ENCODE data around the gene CISD1. TPM values are rescaled to one million over a fixed set of nuclear protein-coding genes. Genes with fewer than 3 reads are reported as not detected.

CISD1 gene
- polyA plus RNA-seq, 1 donor: 17.4 TPM

- DNase-seq: peak; percentile 16
These were observed 42.1 kb downstream of the CISD1 start for GRCh38 chr10:58311026-58311425.

GRCh38 chr10:58316874-58317273 lies 47.9 kb downstream of the CISD1 start:
- DNase-seq: no peak

- DNase-seq: no peak
These were observed 49.4 kb downstream of the CISD1 start for GRCh38 chr10:58318346-58318745.

GRCh38 chr10:58319599-58319998 lies 50.6 kb downstream of the CISD1 start:
- DNase-seq: no peak

GRCh38 chr10:58320351-58321049 lies 51.5 kb downstream of the CISD1 start:
- no peak for DNase-seq

GRCh38 chr10:58322072-58322834 lies 53.3 kb downstream of the CISD1 start:
- no peak for DNase-seq

GRCh38 chr10:58322835-58323209 lies 53.9 kb downstream of the CISD1 start:
- no peak for DNase-seq

GRCh38 chr10:58326967-58327381 lies 58.0 kb downstream of the CISD1 start:
- peak; percentile 52 for DNase-seq

GRCh38 chr10:58328233-58328632 lies 59.3 kb downstream of the CISD1 start:
- DNase-seq: no peak

GRCh38 chr10:58330431-58330830 lies 61.5 kb downstream of the CISD1 start:
- DNase-seq: no peak

GRCh38 chr10:58331646-58332045 lies 62.7 kb downstream of the CISD1 start:
- no peak for DNase-seq

GRCh38 chr10:58334817-58335305 lies 65.9 kb downstream of the CISD1 start, which contains the start of gene UBE2D1:
Gene UBE2D1, plus strand, starts transcription at chr10:58335006. Its CDS starts 196 bp downstream, at chr10:58335202.
- DNase-seq: peak; percentile 80

- peak; percentile 11 for DNase-seq
These were observed 66.5 kb downstream of the CISD1 start for GRCh38 chr10:58335306-58336005.

- no peak for DNase-seq
These were observed 67.3 kb downstream of the CISD1 start for GRCh38 chr10:58336242-58336641.

Other genes starting within 250 kb of the CISD1 start
- gene IPMK, start 1.3 kb upstream of the CISD1 start, polyA plus RNA-seq (ENCODE audit: insufficient read length): 4.3 TPM
- 13.3 TPM for gene UBE2D1, start 65.8 kb downstream of the CISD1 start, polyA plus RNA-seq (ENCODE audit: insufficient read length)
- gene TFAM, start 116.2 kb downstream of the CISD1 start, polyA plus RNA-seq (ENCODE audit: insufficient read length): 29.8 TPM
- gene BICC1, start 243.7 kb downstream of the CISD1 start, polyA plus RNA-seq (ENCODE audit: insufficient read length): 14.9 TPM